Measurements from ENCODE around the gene TRIM75. TPM values are rescaled to one million over a fixed set of nuclear protein-coding genes. Genes with fewer than 3 reads are reported as not detected.

The TRIM75 gene
- not detected in 2 replicates for total RNA-seq
- polyA plus RNA-seq = not detected in 2 replicates
- not detected in 2 replicates for polyA plus RNA-seq (2012)
- polyA minus RNA-seq (ENCODE audit: low replicate concordance) = not detected in 2 replicates

DNA sequence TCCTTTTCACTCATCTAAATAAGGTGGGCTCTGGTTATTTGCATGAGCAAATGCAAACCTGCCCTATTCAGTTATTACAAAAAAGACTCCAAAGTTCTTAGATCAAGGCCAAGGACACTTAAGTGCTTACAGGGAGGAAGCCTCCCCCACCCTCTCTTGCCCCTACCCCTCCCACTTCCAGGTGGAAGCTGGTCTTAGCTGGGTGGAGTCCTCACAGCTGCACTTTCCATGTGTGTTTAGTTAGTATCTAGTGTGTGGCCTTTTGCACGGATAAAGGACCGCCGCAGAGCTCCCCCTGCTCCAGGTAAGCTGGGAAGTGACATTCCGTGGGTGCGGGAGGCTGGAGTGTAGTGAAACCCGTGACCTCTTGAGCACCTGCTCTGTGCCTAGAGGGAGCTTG lies at the start of gene TRIM75:
TSS of gene TRIM75 (plus strand) at position 222 of the 400 bp plus-strand sequence. CDS start 5,282 bp downstream, outside the sequence.
- Histone ChIP-seq H3K79me2 (ENCODE audit: control insufficient read depth, insufficient read depth, low read length) (no peaks in the 10 kb centered on the region), H3K9ac (ENCODE audit: insufficient read depth, low read length) (no peak within 1 kb of the TSS), H3K27me3 (ENCODE audit: control insufficient read depth, insufficient read depth, low read length) (no peaks in the 10 kb centered on the region), H2AFZ (ENCODE audit: low read length) (no peak within 1 kb of the TSS), H3K9me3 (ENCODE audit: control insufficient read depth, insufficient read depth, low read depth, low read length) (no peaks in the 10 kb centered on the region), H3K36me3 (ENCODE audit: control insufficient read depth, insufficient read depth, low read length) (no peaks in the 10 kb centered on the region), H3K4me2 (ENCODE audit: extremely low read depth, insufficient read depth, low read length) (no peak within 1 kb of the TSS), H3K4me1 (ENCODE audit: control insufficient read depth, extremely low read depth, insufficient read depth, low read length) (no peaks in the 10 kb centered on the region), H3K4me3 (replicated peaks in 1 of 4; ENCODE audit: control extremely low read depth in 1 of 4, insufficient read depth in 1 of 4, low read depth in 3 of 4, low read length in 4 of 4) (no peak within 1 kb of the TSS), H4K20me1 (ENCODE audit: control insufficient read depth, extremely low read depth, insufficient read depth, low read length) (no peaks in the 10 kb centered on the region), H3K27ac (ENCODE audit: insufficient read depth, low read length) (no peak within 1 kb of the TSS)
- no peak for DNase-seq (ENCODE audit: low read depth in 2 of 2)
- TF ChIP-seq, protein P1, sequence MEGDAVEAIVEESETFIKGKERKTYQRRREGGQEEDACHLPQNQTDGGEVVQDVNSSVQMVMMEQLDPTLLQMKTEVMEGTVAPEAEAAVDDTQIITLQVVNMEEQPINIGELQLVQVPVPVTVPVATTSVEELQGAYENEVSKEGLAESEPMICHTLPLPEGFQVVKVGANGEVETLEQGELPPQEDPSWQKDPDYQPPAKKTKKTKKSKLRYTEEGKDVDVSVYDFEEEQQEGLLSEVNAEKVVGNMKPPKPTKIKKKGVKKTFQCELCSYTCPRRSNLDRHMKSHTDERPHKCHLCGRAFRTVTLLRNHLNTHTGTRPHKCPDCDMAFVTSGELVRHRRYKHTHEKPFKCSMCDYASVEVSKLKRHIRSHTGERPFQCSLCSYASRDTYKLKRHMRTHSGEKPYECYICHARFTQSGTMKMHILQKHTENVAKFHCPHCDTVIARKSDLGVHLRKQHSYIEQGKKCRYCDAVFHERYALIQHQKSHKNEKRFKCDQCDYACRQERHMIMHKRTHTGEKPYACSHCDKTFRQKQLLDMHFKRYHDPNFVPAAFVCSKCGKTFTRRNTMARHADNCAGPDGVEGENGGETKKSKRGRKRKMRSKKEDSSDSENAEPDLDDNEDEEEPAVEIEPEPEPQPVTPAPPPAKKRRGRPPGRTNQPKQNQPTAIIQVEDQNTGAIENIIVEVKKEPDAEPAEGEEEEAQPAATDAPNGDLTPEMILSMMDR (conservative IDR thresholded peaks at IDR 0.05 in 1 of 2, IDR thresholded peaks at IDR 0.05 in 1 of 2; ENCODE audit: low read depth in 1 of 2, low read length in 2 of 2) = no peak
- TF ChIP-seq EZH2 (IDR thresholded peaks at IDR 0.05; ENCODE audit: low read length, missing control alignments) = no peak

DNA sequence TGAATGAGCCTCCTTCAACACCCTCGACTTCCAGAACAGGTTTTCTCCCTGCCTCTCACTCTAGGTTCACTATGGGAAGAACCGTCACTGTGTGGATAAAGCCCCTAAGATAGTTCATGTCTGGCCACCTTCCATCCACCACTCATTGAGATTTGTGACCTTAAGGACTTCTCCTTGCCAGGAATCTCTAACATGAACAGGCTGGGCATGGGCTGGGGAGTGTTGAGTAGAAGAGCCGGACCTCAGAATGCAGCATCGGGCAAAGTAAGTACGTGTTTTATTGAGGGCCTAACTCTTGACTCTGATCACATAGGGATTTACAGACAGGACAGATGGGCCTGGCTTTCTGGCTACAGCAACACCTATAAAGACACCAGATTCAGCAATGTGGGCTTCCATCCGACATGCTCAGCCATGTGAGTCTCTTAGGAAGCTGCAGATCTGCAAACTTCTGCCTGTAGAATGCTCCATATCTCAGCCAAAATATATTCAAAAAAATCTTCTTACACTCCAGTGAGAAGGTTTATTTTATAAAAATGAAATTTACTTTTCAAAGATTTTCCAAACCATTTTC lies 48.2 kb upstream of the TRIM75 start:
- H3K27ac ChIP-seq (ENCODE audit: insufficient read depth, low read length) = no peak overlapping the region

DNA sequence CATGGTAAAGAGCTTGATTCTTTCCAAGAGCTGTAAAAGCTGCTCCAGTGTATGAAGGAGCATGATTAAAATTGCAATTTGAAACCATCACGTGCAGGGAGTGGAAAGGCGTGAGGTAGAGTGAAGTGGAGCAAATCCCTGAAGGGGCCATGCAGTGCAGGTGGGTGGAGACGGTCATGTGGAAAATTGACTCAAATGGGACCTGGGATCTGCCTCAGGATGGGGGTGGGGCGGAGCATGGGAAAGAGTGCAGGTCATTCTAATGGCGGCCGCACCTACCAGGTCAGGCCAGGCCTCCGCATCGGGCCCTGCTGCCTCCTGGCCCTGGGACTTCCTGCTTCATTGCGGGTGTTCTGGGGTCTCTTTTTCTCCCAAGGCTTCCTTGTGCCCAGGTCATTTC lies 47.2 kb upstream of the TRIM75 start:
- H3K9me3 ChIP-seq (ENCODE audit: control insufficient read depth, insufficient read depth, low read depth, low read length) = no peaks in the 10 kb centered on the region
- H4K20me1 ChIP-seq (ENCODE audit: control insufficient read depth, extremely low read depth, insufficient read depth, low read length) = no peaks in the 10 kb centered on the region
- H3K4me2 ChIP-seq (ENCODE audit: extremely low read depth, insufficient read depth, low read length) = no peak overlapping the region
- TF ChIP-seq EZH2 (IDR thresholded peaks at IDR 0.05; ENCODE audit: low read length, missing control alignments) = no peak
- TF ChIP-seq, protein P1 (conservative IDR thresholded peaks at IDR 0.05 in 1 of 2, IDR thresholded peaks at IDR 0.05 in 1 of 2; ENCODE audit: low read depth in 1 of 2, low read length in 2 of 2) = no peak
- H3K4me1 ChIP-seq (ENCODE audit: control insufficient read depth, extremely low read depth, insufficient read depth, low read length) = no peaks in the 10 kb centered on the region
- H3K27me3 ChIP-seq (ENCODE audit: control insufficient read depth, insufficient read depth, low read length) = no peaks in the 10 kb centered on the region
- no peak overlapping the region for H3K27ac ChIP-seq (ENCODE audit: insufficient read depth, low read length)
- no peak for DNase-seq (ENCODE audit: low read depth in 2 of 2)
- no peaks in the 10 kb centered on the region for H3K36me3 ChIP-seq (ENCODE audit: control insufficient read depth, insufficient read depth, low read length)
- no peaks in the 10 kb centered on the region for H3K79me2 ChIP-seq (ENCODE audit: control insufficient read depth, insufficient read depth, low read length)
- no peak overlapping the region for H2AFZ ChIP-seq (ENCODE audit: low read length)
- no peak overlapping the region for H3K4me3 ChIP-seq (replicated peaks in 1 of 4; ENCODE audit: control extremely low read depth in 1 of 4, insufficient read depth in 1 of 4, low read depth in 3 of 4, low read length in 4 of 4)
- no peak overlapping the region for H3K9ac ChIP-seq (ENCODE audit: insufficient read depth, low read length)

More for the DNA sequence above, 48.2 kb upstream of the TRIM75 start:
- Histone ChIP-seq H3K36me3 (ENCODE audit: control insufficient read depth, insufficient read depth, low read length) (no peaks in the 10 kb centered on the region), H4K20me1 (ENCODE audit: control insufficient read depth, extremely low read depth, insufficient read depth, low read length) (no peaks in the 10 kb centered on the region), H3K79me2 (ENCODE audit: control insufficient read depth, insufficient read depth, low read length) (no peaks in the 10 kb centered on the region), H2AFZ (ENCODE audit: low read length) (no peak overlapping the region), H3K27me3 (ENCODE audit: control insufficient read depth, insufficient read depth, low read length) (no peaks in the 10 kb centered on the region), H3K4me2 (ENCODE audit: extremely low read depth, insufficient read depth, low read length) (no peak overlapping the region), H3K9me3 (ENCODE audit: control insufficient read depth, insufficient read depth, low read depth, low read length) (no peaks in the 10 kb centered on the region), H3K9ac (ENCODE audit: insufficient read depth, low read length) (no peak overlapping the region), H3K4me1 (ENCODE audit: control insufficient read depth, extremely low read depth, insufficient read depth, low read length) (no peaks in the 10 kb centered on the region), H3K4me3 (replicated peaks in 1 of 4; ENCODE audit: control extremely low read depth in 1 of 4, insufficient read depth in 1 of 4, low read depth in 3 of 4, low read length in 4 of 4) (no peak overlapping the region)
- TF ChIP-seq, protein P1 (conservative IDR thresholded peaks at IDR 0.05 in 1 of 2, IDR thresholded peaks at IDR 0.05 in 1 of 2; ENCODE audit: low read depth in 1 of 2, low read length in 2 of 2) = no peak
- no peak for TF ChIP-seq EZH2 (IDR thresholded peaks at IDR 0.05; ENCODE audit: low read length, missing control alignments)
- DNase-seq (ENCODE audit: low read depth in 2 of 2) = no peak

Measured in fibroblast of lung (primary cell).